Gastrocnemius medialis (tissue), 4 donors: ENCODE measurements around the gene PITX2. TPM values are rescaled to one million over a fixed set of nuclear protein-coding genes. Genes with fewer than 3 reads are reported as not detected.

ENCODE experiments used
- ATAC-seq, 2 donors: fragments of 150-250 bp; one replicate each; pipeline ENCODE4 v1.9.1; 2016
- DNase-seq, 2 donors: peaks; one replicate each; pipeline ENCODE4 v3.0.0-alpha.2; 2019
- H3K27ac ChIP-seq, 4 donors: fragments of 200-600 bp; sonication (generic); 1 replicate in 1 of 4; 2 replicates in 3 of 4; pipeline ENCODE4 v1.5.1; 2016 to 2018; ENCODE audit warnings: mild to moderate bottlenecking in 2 of 4, moderate library complexity in 1 of 4
- H3K27me3 ChIP-seq, 3 donors: fragments of 200-600 bp; sonication (generic) in 2 of 3; 1 replicate in 1 of 3; 2 replicates in 2 of 3; pipeline versions ENCODE4 v1.5.1 to v1.6.0; 2016 to 2019; ENCODE audit warnings: mild to moderate bottlenecking in 1 of 3, moderate library complexity in 1 of 3
- H3K36me3 ChIP-seq, 2 donors: fragments of 200-600 bp; sonication (generic) in 1 of 2; one replicate each; pipeline ENCODE4 v1.5.1; 2017 to 2018
- H3K4me1 ChIP-seq, 2 donors: fragments of 200-600 bp; sonication (generic) in 1 of 2; one replicate each; pipeline ENCODE4 v1.5.1; 2016 to 2017; ENCODE audit warnings: mild to moderate bottlenecking in 2 of 2
- H3K4me3 ChIP-seq, 4 donors: fragments of 200-600 bp; sonication (generic) in 3 of 4; 1 replicate in 1 of 4; 2 replicates in 3 of 4; pipeline ENCODE4 v1.5.1; 2016 to 2019; ENCODE audit warnings: mild to moderate bottlenecking in 2 of 4
- H3K9me3 ChIP-seq, 3 donors: fragments of 200-600 bp; sonication (generic) in 2 of 3; 1 replicate in 1 of 3; 2 replicates in 2 of 3; pipeline ENCODE4 v1.5.1; 2016 to 2019
- POLR2A ChIP-seq, 2 donors: fragments of 450-650 bp; IDR thresholded peaks; one replicate each; pipeline ENCODE4 v1.6.1; 2017; ENCODE audit warnings: antibody characterized with exemption in 2 of 2, mild to moderate bottlenecking in 2 of 2, moderate library complexity in 2 of 2
- in situ Hi-C, 4 donors: fragments of 200-750 bp; cut with MboI; loops; one replicate each; pipeline versions ENCODE4 v1.15.0 to v1.8.0; 2017; ENCODE audit warnings: low sequenced_read_pairs in 4 of 4
- intact Hi-C: fragments of 100-400 bp; cut with DNase I; formaldehyde crosslinking; loops from one replicate; pipeline ENCODE4 v1.15.1; 2023; ENCODE audit warnings: low total_unique reads
- total RNA-seq, 4 donors: library from RNA; depleted of rRNA; stranded (reverse); fragments of >200 nt; gene quantifications; one replicate each; pipeline versions ENCODE4 v1.1.0 to v1.2.3, GENCODE V29; 2016
- TF ChIP-seq, protein P1 (sequence below), 5 experiments: fragments of 450-650 bp in 3 of 5; fragments of 200-600 bp in 2 of 5; sonication (generic) in 2 of 5; IDR thresholded peaks in 4 of 5; conservative IDR thresholded peaks in 1 of 5; 1 replicate in 4 of 5; 2 replicates in 1 of 5; pipeline ENCODE4 v1.5.1; 2016 to 2019; ENCODE audit warnings: antibody characterized with exemption in 5 of 5, mild to moderate bottlenecking in 3 of 5, moderate library complexity in 3 of 5

Gene PITX2
- total RNA-seq, 4 donors from 2014 or later = 30.5 to 58.9 (median 38.2) TPM

DNA sequence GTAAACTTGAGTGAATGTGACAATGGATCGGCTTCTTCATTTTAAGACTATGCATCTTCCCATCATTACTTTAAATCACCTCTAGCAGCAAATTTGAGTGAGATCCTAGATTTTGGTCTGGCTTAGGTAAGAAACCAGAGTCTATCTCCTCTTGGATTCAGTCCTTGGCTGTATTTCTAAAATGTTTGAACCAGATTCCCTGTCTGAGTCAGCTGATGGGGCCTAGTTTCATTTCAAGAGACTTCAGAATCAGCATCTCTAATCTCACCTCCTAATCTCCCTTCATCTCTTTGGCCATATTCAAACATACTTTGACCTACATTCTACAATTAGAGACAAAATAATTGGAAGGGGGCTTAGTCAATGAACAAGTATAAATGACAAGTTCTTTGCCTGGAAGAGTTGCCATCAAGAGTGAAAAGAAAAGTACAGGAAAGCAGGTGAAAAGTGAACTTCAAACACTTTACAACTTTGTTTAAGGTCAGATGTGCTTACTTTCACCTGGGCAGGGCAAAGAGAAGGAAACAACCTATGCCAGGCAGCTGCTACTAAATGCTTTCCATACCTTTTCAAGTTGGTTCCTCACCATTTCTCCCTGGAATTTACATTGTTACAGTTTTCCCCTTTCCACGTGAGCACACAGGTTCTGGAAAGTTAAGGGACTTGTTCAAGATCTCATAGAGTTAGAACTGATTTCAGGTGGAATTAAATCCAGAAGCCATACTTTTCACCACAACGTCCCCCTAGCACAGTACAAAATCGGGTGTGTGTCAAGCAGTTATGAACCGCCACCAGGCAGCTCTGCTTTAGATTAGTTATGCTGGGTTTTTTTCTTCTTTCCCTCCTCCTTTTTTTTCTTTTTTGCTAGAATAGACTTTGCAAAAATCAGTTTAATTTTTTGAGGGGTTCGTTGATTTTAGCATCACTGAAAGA lies 30.7 kb upstream of the PITX2 start:
- intact Hi-C loops (no loop called here), in situ Hi-C loops (no loop called here)
- DNase-seq (no peak), ATAC-seq (no peak)
- TF ChIP-seq, protein P1, sequence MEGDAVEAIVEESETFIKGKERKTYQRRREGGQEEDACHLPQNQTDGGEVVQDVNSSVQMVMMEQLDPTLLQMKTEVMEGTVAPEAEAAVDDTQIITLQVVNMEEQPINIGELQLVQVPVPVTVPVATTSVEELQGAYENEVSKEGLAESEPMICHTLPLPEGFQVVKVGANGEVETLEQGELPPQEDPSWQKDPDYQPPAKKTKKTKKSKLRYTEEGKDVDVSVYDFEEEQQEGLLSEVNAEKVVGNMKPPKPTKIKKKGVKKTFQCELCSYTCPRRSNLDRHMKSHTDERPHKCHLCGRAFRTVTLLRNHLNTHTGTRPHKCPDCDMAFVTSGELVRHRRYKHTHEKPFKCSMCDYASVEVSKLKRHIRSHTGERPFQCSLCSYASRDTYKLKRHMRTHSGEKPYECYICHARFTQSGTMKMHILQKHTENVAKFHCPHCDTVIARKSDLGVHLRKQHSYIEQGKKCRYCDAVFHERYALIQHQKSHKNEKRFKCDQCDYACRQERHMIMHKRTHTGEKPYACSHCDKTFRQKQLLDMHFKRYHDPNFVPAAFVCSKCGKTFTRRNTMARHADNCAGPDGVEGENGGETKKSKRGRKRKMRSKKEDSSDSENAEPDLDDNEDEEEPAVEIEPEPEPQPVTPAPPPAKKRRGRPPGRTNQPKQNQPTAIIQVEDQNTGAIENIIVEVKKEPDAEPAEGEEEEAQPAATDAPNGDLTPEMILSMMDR (IDR thresholded peaks at IDR 0.05 in 4 of 5, conservative IDR thresholded peaks at IDR 0.05 in 1 of 5) = no peak
- TF ChIP-seq POLR2A (IDR thresholded peaks at IDR 0.05) = no peak
- Histone ChIP-seq H3K4me3 (no peak overlapping the region), H3K4me1 (no peaks in the 10 kb centered on the region), H3K9me3 (no peaks in the 10 kb centered on the region), H3K27me3 (no peaks in the 10 kb centered on the region), H3K27ac (no peak overlapping the region), H3K36me3 (no peaks in the 10 kb centered on the region)

DNA sequence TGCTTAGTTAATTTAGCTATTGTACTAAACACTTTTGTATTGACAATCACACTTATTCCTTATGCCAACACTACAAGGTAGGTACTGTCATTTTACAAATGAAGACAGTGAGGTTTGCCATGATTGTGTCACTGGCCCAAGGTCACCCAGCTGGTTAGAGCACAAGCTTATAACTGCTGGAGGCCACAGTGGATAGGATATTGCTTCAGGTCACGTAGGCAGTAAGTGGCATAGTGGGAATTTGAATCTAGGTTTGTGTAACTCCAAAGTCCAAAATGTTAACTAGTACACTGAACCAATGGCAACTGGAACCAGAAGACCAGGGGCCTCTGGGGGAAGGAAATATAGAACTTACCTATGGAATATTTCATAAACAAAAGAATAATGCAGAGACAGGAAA lies 21.1 kb upstream of the PITX2 start:
- in situ Hi-C loops = loop anchor here in 3 of 4 donors (25.0 kb wide), 2 partner anchors 318 to 643 kb away; no protein-coding TSS in a partner anchor
- peaks cover 0 to 6% (median 0%) of the 10 kb centered on the region in 3 donors for H3K27me3 ChIP-seq

DNA sequence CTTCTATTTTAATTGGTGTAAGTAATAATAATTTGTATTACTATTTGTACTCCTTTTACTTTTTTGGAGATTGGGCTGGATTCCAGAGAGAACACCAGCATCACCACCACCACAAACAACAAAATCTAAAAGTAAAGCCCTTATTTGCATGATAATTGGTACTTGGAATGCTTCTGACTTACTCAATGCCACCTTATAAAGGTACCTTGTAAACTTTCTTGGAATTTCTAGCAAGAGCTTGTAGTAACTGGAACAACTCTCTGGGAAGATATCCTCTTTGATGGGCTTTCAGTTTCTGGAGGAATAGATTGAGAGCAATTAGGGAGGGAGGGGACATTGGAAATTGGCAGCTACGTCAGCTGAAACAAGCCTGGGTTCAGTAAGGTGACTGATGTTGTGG lies 20.2 kb upstream of the PITX2 start:
- TF ChIP-seq, protein P1 (IDR thresholded peaks at IDR 0.05 in 4 of 5, conservative IDR thresholded peaks at IDR 0.05 in 1 of 5) = no peak
- TF ChIP-seq POLR2A (IDR thresholded peaks at IDR 0.05) = no peak
- no peaks in the 10 kb centered on the region for H3K9me3 ChIP-seq
- intact Hi-C loops = no loop called here
- H3K27ac ChIP-seq = no peak overlapping the region
- no peaks in the 10 kb centered on the region for H3K36me3 ChIP-seq
- H3K27me3 ChIP-seq = peaks cover 0 to 9% (median 0%) of the 10 kb centered on the region in 3 donors
- H3K4me3 ChIP-seq = no peak overlapping the region
- no peak for ATAC-seq
- DNase-seq = no peak
- in situ Hi-C loops = loop anchor here in 3 of 4 donors (25.0 kb wide), 2 partner anchors 319 to 644 kb away; no protein-coding TSS in a partner anchor
- no peaks in the 10 kb centered on the region for H3K4me1 ChIP-seq

More for the DNA sequence above, 21.1 kb upstream of the PITX2 start:
- Histone ChIP-seq H3K4me1 (no peaks in the 10 kb centered on the region), H3K36me3 (no peaks in the 10 kb centered on the region), H3K9me3 (no peaks in the 10 kb centered on the region), H3K27ac (no peak overlapping the region), H3K4me3 (no peak overlapping the region)
- no peak for ATAC-seq
- DNase-seq = no peak
- intact Hi-C loops = no loop called here
- TF ChIP-seq, protein P1 (IDR thresholded peaks at IDR 0.05 in 4 of 5, conservative IDR thresholded peaks at IDR 0.05 in 1 of 5) = no peak
- TF ChIP-seq POLR2A (IDR thresholded peaks at IDR 0.05) = no peak

DNA sequence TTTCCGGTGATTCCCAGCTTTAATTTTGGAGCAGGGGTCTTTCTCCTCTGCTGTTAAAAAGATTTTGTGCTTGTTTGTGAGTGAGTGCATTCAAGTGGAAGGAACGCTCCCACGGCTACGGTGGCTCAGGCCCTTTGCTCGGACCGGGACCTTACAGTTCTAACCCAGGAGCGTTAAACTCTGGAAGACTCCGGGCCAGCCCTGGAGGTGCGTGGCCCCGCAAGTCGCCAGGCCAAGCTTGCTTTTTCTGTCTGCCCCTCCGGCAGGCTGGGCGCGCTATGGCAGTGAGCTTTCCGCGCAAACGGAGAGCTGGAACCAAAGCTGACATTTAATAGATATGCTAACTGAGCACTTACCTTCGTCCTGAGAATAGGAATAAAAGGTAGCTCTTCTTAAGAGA lies 18.3 kb upstream of the PITX2 start:
- DNase-seq (no peak), ATAC-seq (no peak)
- H3K27me3 ChIP-seq = peaks cover 0 to 10% (median 0%) of the 10 kb centered on the region in 3 donors
- H3K36me3 ChIP-seq = no peaks in the 10 kb centered on the region
- no peak overlapping the region for H3K27ac ChIP-seq
- TF ChIP-seq POLR2A (IDR thresholded peaks at IDR 0.05) = no peak
- TF ChIP-seq, protein P1 (IDR thresholded peaks at IDR 0.05 in 4 of 5, conservative IDR thresholded peaks at IDR 0.05 in 1 of 5) = no peak
- no peaks in the 10 kb centered on the region for H3K9me3 ChIP-seq
- in situ Hi-C loops (loop anchor here in 3 of 4 donors (25.0 kb wide), 2 partner anchors 321 to 646 kb away; no protein-coding TSS in a partner anchor), intact Hi-C loops (no loop called here)
- no peaks in the 10 kb centered on the region for H3K4me1 ChIP-seq
- H3K4me3 ChIP-seq = no peak overlapping the region
